HG02884 (cell line): ENCODE results near the gene MSX2.

Source experiments
- ATAC-seq: cut with Tn5 transposase; IDR thresholded peaks from one replicate; pipeline ENCODE4 v1.9.1; 2021; ENCODE audit warnings: mild to moderate bottlenecking, moderate library complexity; ENCODE audit not compliant: unreplicated experiment

MSX2 gene

GRCh38 chr5:174724484-174725260 is at the start of gene MSX2:
TSS of gene MSX2 (plus strand) at chr5:174724582. CDS start at chr5:174724660, 78 bp downstream.
- no peak for ATAC-seq

- no peak for ATAC-seq
Observed at GRCh38 chr5:174675110-174675509, 49.3 kb upstream of the MSX2 start.

- no peak for ATAC-seq
Observed at GRCh38 chr5:174675916-174676315, 48.5 kb upstream of the MSX2 start.

- no peak for ATAC-seq
Observed at GRCh38 chr5:174678107-174678506, 46.3 kb upstream of the MSX2 start.

GRCh38 chr5:174680901-174681565 is 43.3 kb upstream of the MSX2 start:
- no peak for ATAC-seq

- ATAC-seq = no peak
Observed at GRCh38 chr5:174687503-174687902, 36.9 kb upstream of the MSX2 start.

GRCh38 chr5:174688441-174689354 is 35.7 kb upstream of the MSX2 start:
- no peak for ATAC-seq

- no peak for ATAC-seq
Observed at GRCh38 chr5:174690271-174690670, 34.1 kb upstream of the MSX2 start.

GRCh38 chr5:174692381-174692780 is 32.0 kb upstream of the MSX2 start:
- no peak for ATAC-seq

GRCh38 chr5:174692982-174693422 is 31.4 kb upstream of the MSX2 start:
- ATAC-seq = no peak

- ATAC-seq = no peak
Observed at GRCh38 chr5:174693697-174694385, 30.5 kb upstream of the MSX2 start.

GRCh38 chr5:174694611-174695010 is 29.8 kb upstream of the MSX2 start:
- ATAC-seq = no peak

- ATAC-seq = no peak
Observed at GRCh38 chr5:174698156-174698555, 26.2 kb upstream of the MSX2 start.

- no peak for ATAC-seq
Observed at GRCh38 chr5:174699131-174699530, 25.3 kb upstream of the MSX2 start.

GRCh38 chr5:174706997-174707572 is 17.3 kb upstream of the MSX2 start:
- ATAC-seq = no peak

GRCh38 chr5:174707671-174708070 is 16.7 kb upstream of the MSX2 start:
- ATAC-seq = no peak

GRCh38 chr5:174708476-174709207 is 15.7 kb upstream of the MSX2 start:
- ATAC-seq = no peak

GRCh38 chr5:174714751-174715150 is 9.6 kb upstream of the MSX2 start:
- no peak for ATAC-seq

- ATAC-seq = no peak
Observed at GRCh38 chr5:174715804-174716203, 8.6 kb upstream of the MSX2 start.
